Measurements from ENCODE around the gene TBC1D22A. TPM values are rescaled to one million over a fixed set of nuclear protein-coding genes. Genes with fewer than 3 reads are reported as not detected.
A peak's percentile ranks its signal among the peaks of the same experiment; 100 is the strongest.

TBC1D22A gene
- total RNA-seq, 4 donors from 2014 or later: 42.6 to 70.4 (median 55.1) TPM

DNA sequence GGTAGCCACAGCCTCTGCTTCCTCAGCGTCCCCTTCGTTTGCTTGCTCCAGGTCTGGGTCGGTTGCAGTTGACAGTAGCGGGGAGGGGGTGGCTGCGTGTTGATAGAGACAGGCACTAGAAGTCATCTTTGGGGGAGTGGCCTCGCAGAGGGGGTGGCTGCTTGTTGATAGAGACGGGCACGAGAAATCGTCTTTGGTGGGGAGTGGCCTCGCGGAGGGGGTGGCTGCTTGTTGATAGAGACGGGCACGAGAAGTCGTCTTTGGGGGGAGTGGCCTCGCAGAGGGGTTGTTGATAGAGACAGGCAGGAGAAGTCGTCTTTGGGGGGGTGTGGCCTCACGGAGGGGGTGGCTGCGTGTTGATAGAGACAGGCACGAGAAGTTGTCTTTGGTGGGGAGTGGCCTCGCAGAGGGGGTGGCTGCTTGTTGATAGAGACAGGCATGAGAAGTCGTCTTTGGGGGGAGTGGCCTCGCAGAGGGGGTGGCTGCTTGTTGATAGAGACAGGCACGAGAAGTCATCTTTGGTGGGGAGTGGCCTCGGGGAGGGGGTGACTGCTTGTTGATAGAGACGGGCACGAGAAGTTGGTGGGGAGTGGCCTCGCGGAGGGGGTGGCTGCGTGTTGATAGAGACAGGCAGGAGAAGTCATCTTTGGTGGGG lies 328.3 kb downstream of the TBC1D22A start:
- Histone ChIP-seq H3K4me3 (peak overlapping the region in 3 of 4 donors; percentile 13 to 36 (median 32)), H3K27ac (no peak overlapping the region), H3K36me3 (no peaks in the 10 kb centered on the region), H3K4me1 (peaks cover 0 to 5% (median 0%) of the 10 kb centered on the region in 4 donors), H3K27me3 (no peaks in the 10 kb centered on the region), H3K9me3 (no peaks in the 10 kb centered on the region)
- TF ChIP-seq CTCF (IDR thresholded peaks at IDR 0.05) (no peak), POLR2A (IDR thresholded peaks at IDR 0.05) (no peak)
- peak in 1 of 3 donors; percentile 47 for DNase-seq

DNA sequence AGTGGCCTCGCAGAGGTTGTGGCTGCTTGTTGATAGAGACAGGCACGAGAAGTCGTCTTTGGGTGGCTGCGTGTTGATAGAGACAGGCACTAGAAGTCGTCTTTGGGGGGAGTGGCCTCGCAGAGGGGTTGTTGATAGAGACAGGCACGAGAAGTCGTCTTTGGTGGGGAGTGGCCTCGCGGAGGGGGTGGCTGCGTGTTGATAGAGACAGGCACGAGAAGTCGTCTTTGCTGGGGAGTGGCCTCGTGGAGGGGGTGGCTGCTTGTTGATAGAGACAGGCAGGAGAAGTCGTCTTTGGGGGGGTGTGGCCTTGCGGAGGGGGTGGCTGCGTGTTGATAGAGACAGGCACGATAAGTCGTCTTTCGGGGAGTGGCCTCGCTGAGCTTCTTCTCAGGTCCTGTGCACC lies 328.8 kb downstream of the TBC1D22A start:
- Histone ChIP-seq H3K4me3 (peak overlapping the region in 3 of 4 donors; percentile 13 to 36 (median 32)), H3K27ac (no peak overlapping the region), H3K4me1 (peaks cover 0 to 5% (median 0%) of the 10 kb centered on the region in 4 donors), H3K36me3 (no peaks in the 10 kb centered on the region), H3K27me3 (no peaks in the 10 kb centered on the region), H3K9me3 (no peaks in the 10 kb centered on the region)
- TF ChIP-seq CTCF (IDR thresholded peaks at IDR 0.05) (no peak), POLR2A (IDR thresholded peaks at IDR 0.05) (no peak)
- peak in 1 of 3 donors; percentile 46 for DNase-seq

- Histone ChIP-seq H3K4me3 (no peak overlapping the region), H3K4me1 (peaks cover 0 to 5% (median 0%) of the 10 kb centered on the region in 4 donors), H3K27me3 (no peaks in the 10 kb centered on the region), H3K27ac (no peak overlapping the region), H3K9me3 (no peaks in the 10 kb centered on the region), H3K36me3 (no peaks in the 10 kb centered on the region)
- DNase-seq: peak in 1 of 3 donors; percentile 35
- TF ChIP-seq CTCF (IDR thresholded peaks at IDR 0.05) (no peak), POLR2A (IDR thresholded peaks at IDR 0.05) (no peak)
Measured at GRCh38 chr22:47091921-47092700, 329.7 kb downstream of the TBC1D22A start.

GRCh38 chr22:47092896-47093311 lies 330.5 kb downstream of the TBC1D22A start:
- Histone ChIP-seq H3K4me1 (peaks cover 0 to 5% (median 0%) of the 10 kb centered on the region in 4 donors), H3K27me3 (no peaks in the 10 kb centered on the region), H3K27ac (no peak overlapping the region), H3K9me3 (no peaks in the 10 kb centered on the region), H3K36me3 (no peaks in the 10 kb centered on the region), H3K4me3 (no peak overlapping the region)
- peak in 1 of 3 donors; percentile 33 for DNase-seq
- TF ChIP-seq POLR2A (IDR thresholded peaks at IDR 0.05): no peak
- no peak for TF ChIP-seq CTCF (IDR thresholded peaks at IDR 0.05)

DNA sequence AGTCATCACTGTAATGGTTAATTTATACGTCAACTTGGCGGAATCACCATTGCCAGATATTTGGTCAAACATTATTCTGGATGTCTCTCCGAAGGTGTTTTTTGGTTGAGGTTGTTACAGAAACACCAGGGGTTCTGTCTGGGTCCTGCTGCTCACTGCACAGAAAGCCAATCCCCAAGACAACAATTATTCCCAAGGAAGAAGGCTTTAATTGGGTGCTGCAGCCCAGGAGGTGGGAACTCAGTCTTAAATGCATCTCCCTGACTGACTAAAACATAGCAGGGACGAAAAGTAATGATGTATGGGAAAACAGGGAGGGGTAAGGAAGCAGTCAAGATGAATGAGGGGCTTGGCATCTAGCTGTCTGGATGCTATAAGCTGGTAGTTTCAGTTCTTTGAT lies 331.3 kb downstream of the TBC1D22A start:
- no peak overlapping the region for H3K27ac ChIP-seq

More for the DNA sequence above, 331.3 kb downstream of the TBC1D22A start:
- Histone ChIP-seq H3K27me3 (no peaks in the 10 kb centered on the region), H3K4me3 (no peak overlapping the region), H3K9me3 (no peaks in the 10 kb centered on the region), H3K4me1 (peaks cover 0 to 5% (median 0%) of the 10 kb centered on the region in 4 donors), H3K36me3 (no peaks in the 10 kb centered on the region)
- DNase-seq: no peak
- TF ChIP-seq CTCF (IDR thresholded peaks at IDR 0.05) (no peak), POLR2A (IDR thresholded peaks at IDR 0.05) (no peak)

All from Peyer's patch (tissue), 4 donors.